ENCODE measurements around the gene MAPK14. TPM values are rescaled to one million over a fixed set of nuclear protein-coding genes. Genes with fewer than 3 reads are reported as not detected.

Gene MAPK14
- total and polyA plus RNA-seq, 2 of the 4 experiments (the other 2 are of a cell fraction), result 28.4 to 74.4 TPM

DNA sequence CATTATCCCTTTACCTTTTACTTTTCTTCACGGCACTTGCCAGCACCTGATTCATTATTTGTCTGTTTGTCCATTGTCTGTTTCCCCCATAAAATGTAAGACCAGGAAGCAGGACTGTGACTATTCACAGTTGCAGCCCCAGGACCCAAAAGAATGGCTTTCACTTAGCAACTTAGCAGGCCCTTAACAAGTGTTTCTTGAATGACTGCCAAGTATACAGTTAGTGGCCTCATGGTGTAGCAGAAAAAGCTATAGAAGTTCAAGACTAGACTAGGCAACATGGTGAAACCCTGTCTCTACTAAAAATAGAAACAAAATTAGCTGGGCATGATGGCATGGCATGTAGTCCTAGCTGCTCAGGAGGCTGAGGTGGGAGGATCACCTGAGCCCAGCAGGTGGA lies 7.5 kb upstream of the MAPK14 start:
- H3K23ac ChIP-seq (ENCODE audit: low read depth, low read length), result no peak overlapping the region
- no peak overlapping the region for H2BK20ac ChIP-seq (ENCODE audit: low read depth, low read length)
- no peak overlapping the region for H4K5ac ChIP-seq (ENCODE audit: low read depth, low read length)
- POLR2A ChIA-PET (ENCODE audit: unreplicated experiment), result no interaction called here
- no TSS peak for BruUV-seq (replicated peaks)
- dilution Hi-C loops (cut with HindIII; ENCODE audit: low sequenced_read_pairs, unreplicated experiment), result no loop called here
- in situ Hi-C loops (cut with MboI; ENCODE audit: low sequenced_read_pairs), result loop anchor here (10.0 kb wide), 1 partner anchor 175 kb away; the partner anchor contains the start of gene BRPF3
- no peak overlapping the region for H4K8ac ChIP-seq (ENCODE audit: low read depth in 2 of 2, low read length in 2 of 2)
- CTCF ChIA-PET, result no interaction called here
- no peak overlapping the region for H3K18ac ChIP-seq (ENCODE audit: low read depth, low read length)
- no peaks in the 10 kb centered on the region for H3K9me1 ChIP-seq (ENCODE audit: insufficient read depth, low read length)
- no peak for TF ChIP-seq NFE2L2 (IDR thresholded peaks at IDR 0.05; ENCODE audit: low read depth, low read length)
- TF ChIP-seq, protein P1, sequence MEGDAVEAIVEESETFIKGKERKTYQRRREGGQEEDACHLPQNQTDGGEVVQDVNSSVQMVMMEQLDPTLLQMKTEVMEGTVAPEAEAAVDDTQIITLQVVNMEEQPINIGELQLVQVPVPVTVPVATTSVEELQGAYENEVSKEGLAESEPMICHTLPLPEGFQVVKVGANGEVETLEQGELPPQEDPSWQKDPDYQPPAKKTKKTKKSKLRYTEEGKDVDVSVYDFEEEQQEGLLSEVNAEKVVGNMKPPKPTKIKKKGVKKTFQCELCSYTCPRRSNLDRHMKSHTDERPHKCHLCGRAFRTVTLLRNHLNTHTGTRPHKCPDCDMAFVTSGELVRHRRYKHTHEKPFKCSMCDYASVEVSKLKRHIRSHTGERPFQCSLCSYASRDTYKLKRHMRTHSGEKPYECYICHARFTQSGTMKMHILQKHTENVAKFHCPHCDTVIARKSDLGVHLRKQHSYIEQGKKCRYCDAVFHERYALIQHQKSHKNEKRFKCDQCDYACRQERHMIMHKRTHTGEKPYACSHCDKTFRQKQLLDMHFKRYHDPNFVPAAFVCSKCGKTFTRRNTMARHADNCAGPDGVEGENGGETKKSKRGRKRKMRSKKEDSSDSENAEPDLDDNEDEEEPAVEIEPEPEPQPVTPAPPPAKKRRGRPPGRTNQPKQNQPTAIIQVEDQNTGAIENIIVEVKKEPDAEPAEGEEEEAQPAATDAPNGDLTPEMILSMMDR (conservative IDR thresholded peaks at IDR 0.05; ENCODE audit: low read depth, low read length), result no peak
- TF ChIP-seq ELK1 (IDR thresholded peaks at IDR 0.05; ENCODE audit: borderline replicate concordance, low read depth, low read length), result no peak
- H4K91ac ChIP-seq (ENCODE audit: insufficient read depth, low read depth, low read length), result no peak overlapping the region
- peaks cover 5% of the 10 kb centered on the region for H3K27me3 ChIP-seq (ENCODE audit: control insufficient read depth, insufficient read depth, low read length)
- H3K36me3 ChIP-seq (ENCODE audit: control insufficient read depth, insufficient read depth, low read length), result no peaks in the 10 kb centered on the region
- no peak overlapping the region for H2AK9ac ChIP-seq (replicated peaks; ENCODE audit: low read depth, low read length, poor library complexity)
- no peaks in the 10 kb centered on the region for H3K79me1 ChIP-seq (ENCODE audit: low read depth in 1 of 2, low read length in 2 of 2)
- intact Hi-C loops (cut with micrococcal nuclease), result no loop called here
- no peak overlapping the region for H3K27ac ChIP-seq (ENCODE audit: insufficient read depth, low read length)
- H3K56ac ChIP-seq (ENCODE audit: extremely low read depth, insufficient read depth, low read length), result no peak overlapping the region
- no peak for ATAC-seq (ENCODE audit: low read depth)
- no peaks in the 10 kb centered on the region for H3K4me1 ChIP-seq (ENCODE audit: control insufficient read depth, insufficient read depth, low read length)
- H3K9me3 ChIP-seq (ENCODE audit: control insufficient read depth, insufficient read depth, low read length), result no peaks in the 10 kb centered on the region
- H2BK5ac ChIP-seq (ENCODE audit: low read depth, low read length, poor library complexity, severe bottlenecking), result no peak overlapping the region
- H2AK5ac ChIP-seq (ENCODE audit: low read depth, low read length), result no peak overlapping the region
- no peak overlapping the region for H2BK15ac ChIP-seq (ENCODE audit: low read depth, low read length)
- no peak overlapping the region for H3K9ac ChIP-seq (ENCODE audit: low read depth, low read length)
- H3K14ac ChIP-seq (replicated peaks; ENCODE audit: low read depth, low read length), result no peak overlapping the region
- H3K4me3 ChIP-seq (ENCODE audit: insufficient read depth, low read depth, low read length), result no peak overlapping the region
- no peak overlapping the region for H3K4me2 ChIP-seq (ENCODE audit: low read depth, low read length)
- no peak overlapping the region for H2AFZ ChIP-seq (replicated peaks; ENCODE audit: low read length, poor library complexity)
- no peak overlapping the region for H3K4ac ChIP-seq (ENCODE audit: low read depth, low read length)
- no CpG with 5 or more reads among the region's 1 CpG for WGBS, 2 experiments (ENCODE audit: extremely low coverage in 2 of 2, insufficient read length in 1 of 2)
- H2BK120ac ChIP-seq (ENCODE audit: low read depth, low read length), result no peak overlapping the region
- H4K20me1 ChIP-seq (ENCODE audit: insufficient read depth, low read length), result no peaks in the 10 kb centered on the region
- DNase-seq, result no peak
